HS-27A (cell line): Measurements from ENCODE around the gene SLC66A3.

Experiments used
- DNase-seq: peaks from one replicate; pipeline ENCODE4 v3.0.0-alpha.2; 2012; ENCODE audit warnings: low read depth, missing footprints

SLC66A3 gene

GRCh38 chr2:11140492-11140891, 14.8 kb upstream of the SLC66A3 start:
- no peak for DNase-seq

- DNase-seq: no peak
Observed at GRCh38 chr2:11141319-11141718, 13.9 kb upstream of the SLC66A3 start.

- DNase-seq: no peak
Observed at GRCh38 chr2:11142330-11142729, 12.9 kb upstream of the SLC66A3 start.

- no peak for DNase-seq
Observed at GRCh38 chr2:11142987-11143386, 12.3 kb upstream of the SLC66A3 start.

GRCh38 chr2:11144077-11144737, 11.1 kb upstream of the SLC66A3 start:
- DNase-seq: no peak

GRCh38 chr2:11144738-11145079, 10.6 kb upstream of the SLC66A3 start:
- DNase-seq: no peak

- no peak for DNase-seq
Observed at GRCh38 chr2:11145350-11145749, 9.9 kb upstream of the SLC66A3 start.

- no peak for DNase-seq
Observed at GRCh38 chr2:11146076-11146475, 9.2 kb upstream of the SLC66A3 start.

- no peak for DNase-seq
Observed at GRCh38 chr2:11147263-11147662, 8.0 kb upstream of the SLC66A3 start.

GRCh38 chr2:11152591-11152990, 2.7 kb upstream of the SLC66A3 start:
- no peak for DNase-seq

GRCh38 chr2:11154016-11154922, 998 bp upstream of the SLC66A3 start:
- no peak for DNase-seq

- peak; percentile 92 for DNase-seq
Observed at GRCh38 chr2:11154923-11155380, 315 bp upstream of the SLC66A3 start.

GRCh38 chr2:11156396-11157075, 1.3 kb downstream of the SLC66A3 start:
- no peak for DNase-seq

- DNase-seq: no peak
Observed at GRCh38 chr2:11157296-11157695, 2.0 kb downstream of the SLC66A3 start.

GRCh38 chr2:11157731-11158130, 2.5 kb downstream of the SLC66A3 start:
- no peak for DNase-seq

GRCh38 chr2:11158916-11159573, 3.8 kb downstream of the SLC66A3 start:
- DNase-seq: no peak

- DNase-seq: no peak
Observed at GRCh38 chr2:11159574-11160170, 4.4 kb downstream of the SLC66A3 start.

- DNase-seq: no peak
Observed at GRCh38 chr2:11160256-11160655, 5.0 kb downstream of the SLC66A3 start.

GRCh38 chr2:11160731-11161455, 5.6 kb downstream of the SLC66A3 start:
- DNase-seq: no peak

GRCh38 chr2:11161747-11162146, 6.5 kb downstream of the SLC66A3 start:
- DNase-seq: no peak
